DMS153 (cell line): ENCODE measurements around the gene SMIM5.
A peak's percentile ranks its signal among the peaks of the same experiment; 100 is the strongest.

Source experiments
- DNase-seq: peaks from one replicate; lab custom pipeline; 2025; lab: John Stamatoyannopoulos, UW

SMIM5 gene

DNA sequence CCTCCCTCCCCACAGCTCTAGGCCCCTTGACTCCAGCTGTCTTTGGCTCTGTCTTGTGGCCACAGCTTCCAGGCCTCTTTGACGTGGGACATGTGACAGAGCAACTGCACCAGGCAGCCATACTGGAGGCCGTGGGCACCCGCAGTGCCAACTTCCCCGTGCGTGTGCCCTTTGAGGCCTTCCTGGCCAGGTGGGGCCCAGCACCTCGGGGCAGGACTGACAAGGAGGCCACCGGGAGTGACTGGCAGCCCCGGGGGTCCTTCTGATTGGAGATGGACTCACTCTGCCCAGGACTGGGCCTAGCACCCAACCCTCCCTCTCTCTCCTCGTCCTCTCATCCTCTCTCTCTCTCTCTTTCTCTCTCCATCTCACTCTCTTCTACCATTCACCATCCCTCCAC lies 30.1 kb upstream of the SMIM5 start:
- no peak for DNase-seq

- no peak for DNase-seq
These were observed 29.1 kb upstream of the SMIM5 start for GRCh38 chr17:75604034-75604695.

DNA sequence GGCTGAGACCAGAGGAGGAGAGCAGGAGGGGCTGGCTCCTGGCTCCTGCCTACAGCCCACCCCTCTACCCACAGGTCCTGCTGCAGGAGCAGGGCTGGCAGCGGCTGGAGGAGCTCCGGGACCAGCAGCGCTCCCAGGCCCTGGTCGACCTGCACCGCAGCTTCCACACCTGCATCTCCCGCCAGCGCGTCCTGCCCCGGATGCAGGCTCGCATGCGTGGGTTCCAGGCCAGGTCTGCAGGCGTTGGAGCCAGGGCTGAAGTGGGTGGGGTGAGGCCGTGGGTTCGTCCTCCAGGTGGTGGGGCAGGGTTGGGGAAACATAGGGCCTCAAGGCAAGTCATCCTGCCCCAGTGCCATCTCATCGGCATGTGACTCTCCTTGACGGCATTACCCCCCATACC lies 27.4 kb upstream of the SMIM5 start:
- DNase-seq = no peak

DNA sequence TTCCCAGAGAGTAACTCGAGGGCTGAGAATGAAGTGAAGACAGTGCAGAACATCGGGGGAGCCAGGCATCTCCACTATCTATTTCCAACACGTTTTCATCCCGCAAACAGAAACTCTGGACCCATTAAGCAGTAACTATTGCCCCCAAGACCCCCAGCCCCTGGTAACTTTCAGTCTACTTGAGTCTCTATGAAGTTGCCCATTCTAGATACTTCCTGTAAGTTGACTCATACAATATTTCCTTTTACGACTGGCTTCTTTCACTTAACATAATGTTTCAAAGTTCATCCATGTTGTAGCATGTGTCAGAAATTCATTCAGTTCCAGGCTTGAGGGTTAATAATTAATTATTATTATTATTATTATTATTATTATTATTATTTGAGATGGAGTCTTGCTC lies 26.1 kb upstream of the SMIM5 start:
- no peak for DNase-seq

- no peak for DNase-seq
These were observed 22.9 kb upstream of the SMIM5 start for GRCh38 chr17:75610103-75610984.

- no peak for DNase-seq
These were observed 21.3 kb upstream of the SMIM5 start for GRCh38 chr17:75611851-75612429.

DNA sequence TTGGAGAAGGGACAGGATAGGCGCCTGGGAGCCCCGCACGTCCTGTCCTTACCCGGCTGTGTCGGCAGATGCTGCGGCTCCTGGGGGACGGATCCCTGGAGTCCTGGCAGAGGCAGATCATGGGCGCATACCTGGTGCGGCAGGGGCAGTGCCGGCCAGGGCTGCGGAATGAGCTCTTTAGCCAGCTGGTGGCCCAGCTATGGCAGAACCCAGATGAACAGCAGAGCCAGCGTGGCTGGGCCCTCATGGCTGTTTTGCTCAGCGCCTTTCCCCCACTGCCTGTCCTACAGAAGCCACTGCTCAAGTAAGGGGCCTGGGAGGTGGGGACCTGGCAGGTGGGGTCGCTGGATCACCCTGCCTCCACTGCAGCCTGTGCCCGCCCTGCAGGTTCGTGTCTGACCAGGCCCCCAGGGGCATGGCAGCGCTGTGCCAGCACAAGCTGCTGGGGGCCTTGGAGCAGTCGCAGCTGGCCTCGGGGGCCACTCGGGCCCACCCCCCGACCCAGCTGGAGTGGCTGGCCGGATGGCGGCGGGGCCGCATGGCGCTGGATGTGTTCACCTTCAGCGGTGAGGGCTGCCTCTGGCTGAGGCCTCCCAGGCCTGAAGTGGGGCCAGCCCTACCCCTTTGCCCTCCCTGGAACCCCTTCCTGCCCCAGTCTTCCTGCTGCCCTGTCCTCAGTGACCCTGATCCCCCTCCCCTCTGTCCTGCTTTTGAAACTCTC lies 20.2 kb upstream of the SMIM5 start:
- DNase-seq = no peak

- DNase-seq = no peak
These were observed 19.2 kb upstream of the SMIM5 start for GRCh38 chr17:75614006-75614405.

- no peak for DNase-seq
These were observed 18.5 kb upstream of the SMIM5 start for GRCh38 chr17:75614556-75615270.

DNA sequence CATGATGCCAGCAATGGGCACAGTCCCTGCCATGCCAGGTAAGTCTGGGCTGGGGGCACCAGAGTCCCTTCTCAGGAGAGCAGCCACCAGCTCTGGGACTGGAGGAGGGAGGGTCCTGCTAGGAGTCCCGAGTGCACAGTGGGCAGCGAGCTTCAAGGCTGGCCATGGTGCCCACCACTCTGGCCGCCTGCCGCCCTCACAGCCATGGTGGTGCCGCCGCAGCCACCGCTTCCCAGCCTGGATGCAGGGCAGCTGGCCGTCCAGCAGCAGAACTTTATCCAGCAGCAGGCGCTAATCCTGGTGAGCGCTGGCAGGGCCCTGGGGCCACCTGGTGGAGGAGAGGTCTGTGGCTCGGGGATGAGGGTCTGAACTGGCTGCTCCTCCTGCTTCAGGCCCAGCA lies 17.9 kb upstream of the SMIM5 start:
- no peak for DNase-seq

DNA sequence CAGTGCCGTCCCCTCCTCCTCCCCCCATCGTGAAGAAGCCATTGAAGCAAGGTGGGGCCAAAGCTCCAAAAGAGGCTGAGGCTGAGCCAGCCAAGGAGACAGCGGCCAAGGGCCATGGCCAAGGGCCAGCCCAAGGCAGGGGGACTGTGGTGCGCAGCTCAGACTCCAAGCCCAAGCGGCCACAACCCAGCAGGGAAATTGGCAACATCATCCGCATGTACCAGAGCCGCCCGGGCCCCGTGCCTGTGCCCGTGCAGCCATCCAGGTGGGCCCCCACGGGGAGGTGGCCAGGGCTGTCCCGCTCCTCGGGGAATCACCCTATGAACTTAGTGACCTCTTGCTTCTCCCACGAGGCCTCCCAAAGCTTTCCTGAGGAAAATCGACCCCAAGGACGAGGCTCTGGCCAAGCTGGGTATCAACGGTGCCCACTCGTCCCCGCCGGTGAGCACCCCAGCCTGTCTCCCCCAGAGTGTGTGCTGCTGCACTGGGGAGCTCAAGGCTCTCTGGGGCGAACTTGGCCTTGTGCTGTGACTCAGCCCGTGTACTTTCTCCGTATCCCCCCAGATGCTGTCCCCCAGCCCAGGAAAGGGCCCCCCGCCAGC lies 16.6 kb upstream of the SMIM5 start:
- DNase-seq = no peak

GRCh38 chr17:75617218-75617617 lies 16.0 kb upstream of the SMIM5 start:
- DNase-seq = no peak

DNA sequence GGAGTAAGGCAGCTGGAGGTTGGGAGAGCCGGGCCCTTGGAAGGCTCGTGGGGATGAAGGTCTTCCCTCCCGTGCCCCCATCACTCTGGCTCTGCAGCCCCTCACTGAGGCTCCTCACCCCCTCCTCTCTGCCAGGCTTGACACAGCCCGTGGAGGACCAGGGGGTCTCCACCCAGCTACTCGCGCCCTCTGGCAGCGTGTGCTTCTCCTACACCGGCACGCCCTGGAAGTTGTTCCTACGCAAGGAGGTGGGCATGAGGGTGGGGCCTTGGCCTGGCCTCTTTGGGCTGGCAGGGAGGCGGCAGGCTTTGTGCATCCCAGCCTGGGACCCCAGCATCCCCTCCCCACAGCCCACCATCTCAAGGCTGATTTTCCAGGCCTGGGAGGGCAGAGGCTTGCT lies 15.6 kb upstream of the SMIM5 start:
- DNase-seq = no peak

GRCh38 chr17:75619506-75620431 lies 13.5 kb upstream of the SMIM5 start:
- DNase-seq = peak; percentile 33

DNA sequence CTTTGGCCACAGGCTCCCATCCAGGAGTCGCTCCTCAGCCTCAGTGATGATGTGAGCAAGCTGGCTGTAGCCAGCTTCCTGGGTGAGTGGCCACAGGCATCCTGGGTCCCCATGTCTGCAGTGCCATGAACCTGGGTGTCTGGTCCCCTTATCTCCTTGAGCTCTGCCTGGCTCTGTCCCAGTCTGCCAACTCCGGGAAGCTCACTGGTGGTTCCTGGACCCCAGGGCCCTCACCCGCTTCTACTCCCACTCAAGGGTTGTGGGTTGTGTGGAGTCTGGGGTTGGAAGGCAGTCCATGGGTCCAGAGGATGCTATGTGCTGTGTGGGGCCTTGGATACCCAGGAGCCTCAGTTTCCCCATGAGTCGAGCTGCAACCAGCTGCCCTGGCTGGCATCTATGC lies 11.7 kb upstream of the SMIM5 start:
- no peak for DNase-seq

GRCh38 chr17:75622076-75622475 lies 11.2 kb upstream of the SMIM5 start:
- DNase-seq = no peak

GRCh38 chr17:75622771-75623273 lies 10.4 kb upstream of the SMIM5 start:
- DNase-seq = no peak

DNA sequence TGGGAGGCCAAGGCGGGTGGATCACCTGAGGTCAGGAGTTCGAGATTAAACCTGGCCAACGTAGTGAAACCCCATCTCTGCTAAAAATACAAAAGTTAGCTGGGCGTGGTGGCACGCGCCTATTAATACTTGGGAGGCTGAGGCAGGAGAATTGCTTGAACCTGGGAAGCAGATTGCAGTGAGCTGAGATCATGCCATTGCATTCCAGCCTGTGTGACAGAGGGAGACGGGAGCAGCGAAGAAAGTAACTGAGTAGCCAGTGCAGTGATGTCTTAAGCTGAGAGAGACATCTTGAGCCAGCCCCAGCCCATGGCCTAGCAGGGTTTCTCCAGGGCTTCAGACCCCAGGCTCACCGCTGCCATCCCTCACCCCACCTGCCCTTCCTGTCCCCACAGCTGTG lies 9.8 kb upstream of the SMIM5 start:
- DNase-seq = no peak

GRCh38 chr17:75624021-75624420 lies 9.2 kb upstream of the SMIM5 start:
- no peak for DNase-seq

DNA sequence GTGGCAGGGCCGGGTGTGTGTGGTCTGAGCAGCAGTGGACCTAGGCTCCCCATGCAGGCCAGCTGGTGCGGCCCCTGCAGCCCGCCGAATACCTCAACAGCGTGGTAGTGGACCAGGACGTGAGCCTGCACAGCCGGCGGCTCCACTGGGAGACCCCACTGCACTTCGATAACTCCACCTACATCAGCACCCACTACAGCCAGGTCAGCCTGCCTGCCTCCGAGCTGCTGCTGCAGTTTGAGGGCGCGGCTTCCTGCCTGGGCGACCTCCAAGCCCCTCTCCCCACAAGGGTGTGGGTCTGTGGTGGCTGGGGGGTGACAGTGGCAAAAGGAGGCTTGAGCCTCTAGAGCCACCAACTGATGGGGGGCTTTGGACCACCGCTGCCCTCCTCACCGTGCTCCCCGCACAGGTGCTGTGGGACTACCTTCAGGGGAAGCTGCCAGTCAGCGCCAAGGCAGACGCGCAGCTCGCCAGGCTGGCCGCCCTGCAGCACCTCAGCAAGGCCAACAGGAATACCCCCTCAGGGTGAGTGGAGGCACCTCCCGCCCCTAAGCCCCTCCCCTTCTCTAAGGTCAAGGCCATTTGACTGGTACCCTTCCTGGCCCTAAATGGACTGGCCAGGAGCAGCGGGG lies 8.4 kb upstream of the SMIM5 start:
- DNase-seq = no peak
